IMR-90 (cell line): ENCODE results near the gene ANKRD55.

Experiments used
- CHD1 ChIP-seq: IDR thresholded peaks from 2 replicates; pipeline ENCODE4 v1.6.1; 2012; ENCODE audit warnings: low read depth, low read length, improper control_type of control experiment
- MAFK ChIP-seq: IDR thresholded peaks from 2 replicates; pipeline ENCODE4 v1.6.1; 2012; ENCODE audit warnings: low read depth, low read length, improper control_type of control experiment
- MAZ ChIP-seq: IDR thresholded peaks from 2 replicates; pipeline ENCODE4 v1.6.1; 2012; ENCODE audit warnings: low read depth, mild to moderate bottlenecking, low read length, improper control_type of control experiment, moderate library complexity, borderline replicate concordance
- POLR2A ChIP-seq: IDR thresholded peaks from 2 replicates; pipeline ENCODE4 v1.6.1; 2012; ENCODE audit warnings: mild to moderate bottlenecking, low read depth, low read length
- RAD21 ChIP-seq: IDR thresholded peaks from 2 replicates; pipeline ENCODE4 v1.6.1; 2012; ENCODE audit warnings: low read length, improper control_type of control experiment
- RFX5 ChIP-seq: IDR thresholded peaks from 2 replicates; pipeline ENCODE4 v1.8.0; 2012; ENCODE audit warnings: low read depth, mild to moderate bottlenecking, low read length, moderate library complexity
- SMC3 ChIP-seq: fragments of 150-350 bp; IDR thresholded peaks from 2 replicates; pipeline ENCODE4 v1.6.1; 2016; ENCODE audit warnings: low read depth, mild to moderate bottlenecking, antibody characterized with exemption, low read length, moderate library complexity
- TF ChIP-seq, protein P1 (sequence below): conservative IDR thresholded peaks from 2 replicates; pipeline ENCODE4 v1.5.1; 2012; ENCODE audit warnings: mild to moderate bottlenecking, low read depth, low read length, improper control_type of control experiment
- TF ChIP-seq, protein P2 (sequence below): fragments of 150-350 bp; IDR thresholded peaks from 2 replicates; pipeline ENCODE4 v1.6.1; 2016; ENCODE audit warnings: low read depth, mild to moderate bottlenecking, low read length, moderate library complexity, borderline replicate concordance
- TF ChIP-seq, protein P3 (sequence below): fragments of 150-350 bp; IDR thresholded peaks from 2 replicates; pipeline ENCODE4 v1.6.1; 2017; ENCODE audit warnings: mild to moderate bottlenecking, antibody characterized with exemption, low read length, low read depth

DNA sequence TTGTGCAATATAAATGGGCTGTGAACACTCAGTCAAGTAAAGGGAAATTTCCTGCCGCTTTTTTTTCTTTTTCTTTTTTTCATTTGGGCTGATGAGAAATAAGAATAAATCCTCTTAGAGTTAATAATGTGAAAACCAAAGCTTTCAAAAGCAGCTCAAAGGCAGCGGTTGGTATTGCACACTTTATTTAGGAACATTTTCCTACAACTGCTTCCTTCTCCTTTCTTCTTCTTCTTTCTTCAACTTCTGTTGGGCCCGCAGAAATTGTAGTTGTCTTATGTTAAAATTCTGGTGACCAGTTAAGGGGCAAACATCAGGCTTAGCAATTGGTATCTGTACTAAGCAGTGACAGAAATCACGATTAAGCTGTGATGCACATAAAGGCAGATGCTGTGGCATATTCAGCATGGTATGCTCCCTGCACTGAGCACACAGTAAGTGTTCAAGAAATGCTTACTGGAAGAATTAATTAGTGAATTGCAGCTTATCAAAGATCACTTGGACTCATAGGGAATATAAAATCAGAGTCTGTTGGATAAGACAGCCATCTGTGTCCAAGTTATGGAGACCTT is 85.4 kb downstream of the ANKRD55 start:
- TF ChIP-seq, protein P1, sequence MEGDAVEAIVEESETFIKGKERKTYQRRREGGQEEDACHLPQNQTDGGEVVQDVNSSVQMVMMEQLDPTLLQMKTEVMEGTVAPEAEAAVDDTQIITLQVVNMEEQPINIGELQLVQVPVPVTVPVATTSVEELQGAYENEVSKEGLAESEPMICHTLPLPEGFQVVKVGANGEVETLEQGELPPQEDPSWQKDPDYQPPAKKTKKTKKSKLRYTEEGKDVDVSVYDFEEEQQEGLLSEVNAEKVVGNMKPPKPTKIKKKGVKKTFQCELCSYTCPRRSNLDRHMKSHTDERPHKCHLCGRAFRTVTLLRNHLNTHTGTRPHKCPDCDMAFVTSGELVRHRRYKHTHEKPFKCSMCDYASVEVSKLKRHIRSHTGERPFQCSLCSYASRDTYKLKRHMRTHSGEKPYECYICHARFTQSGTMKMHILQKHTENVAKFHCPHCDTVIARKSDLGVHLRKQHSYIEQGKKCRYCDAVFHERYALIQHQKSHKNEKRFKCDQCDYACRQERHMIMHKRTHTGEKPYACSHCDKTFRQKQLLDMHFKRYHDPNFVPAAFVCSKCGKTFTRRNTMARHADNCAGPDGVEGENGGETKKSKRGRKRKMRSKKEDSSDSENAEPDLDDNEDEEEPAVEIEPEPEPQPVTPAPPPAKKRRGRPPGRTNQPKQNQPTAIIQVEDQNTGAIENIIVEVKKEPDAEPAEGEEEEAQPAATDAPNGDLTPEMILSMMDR: no peak
- TF ChIP-seq SMC3 (no peak), POLR2A (no peak), MAFK (no peak), RAD21 (no peak), MAZ (no peak), RFX5 (no peak), CHD1 (no peak)
- TF ChIP-seq, protein P2, sequence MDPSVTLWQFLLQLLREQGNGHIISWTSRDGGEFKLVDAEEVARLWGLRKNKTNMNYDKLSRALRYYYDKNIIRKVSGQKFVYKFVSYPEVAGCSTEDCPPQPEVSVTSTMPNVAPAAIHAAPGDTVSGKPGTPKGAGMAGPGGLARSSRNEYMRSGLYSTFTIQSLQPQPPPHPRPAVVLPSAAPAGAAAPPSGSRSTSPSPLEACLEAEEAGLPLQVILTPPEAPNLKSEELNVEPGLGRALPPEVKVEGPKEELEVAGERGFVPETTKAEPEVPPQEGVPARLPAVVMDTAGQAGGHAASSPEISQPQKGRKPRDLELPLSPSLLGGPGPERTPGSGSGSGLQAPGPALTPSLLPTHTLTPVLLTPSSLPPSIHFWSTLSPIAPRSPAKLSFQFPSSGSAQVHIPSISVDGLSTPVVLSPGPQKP: no peak
- TF ChIP-seq, protein P3, sequence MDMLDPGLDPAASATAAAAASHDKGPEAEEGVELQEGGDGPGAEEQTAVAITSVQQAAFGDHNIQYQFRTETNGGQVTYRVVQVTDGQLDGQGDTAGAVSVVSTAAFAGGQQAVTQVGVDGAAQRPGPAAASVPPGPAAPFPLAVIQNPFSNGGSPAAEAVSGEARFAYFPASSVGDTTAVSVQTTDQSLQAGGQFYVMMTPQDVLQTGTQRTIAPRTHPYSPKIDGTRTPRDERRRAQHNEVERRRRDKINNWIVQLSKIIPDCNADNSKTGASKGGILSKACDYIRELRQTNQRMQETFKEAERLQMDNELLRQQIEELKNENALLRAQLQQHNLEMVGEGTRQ: no peak
